K562 (cell line): ENCODE data around the gene PTGES3. TPM values are rescaled to one million over a fixed set of nuclear protein-coding genes. Genes with fewer than 3 reads are reported as not detected.

Source experiments
- CHD4 ChIP-seq: fragments of 200-600 bp; sonication (generic); IDR thresholded peaks from 3 replicates; pipeline ENCODE4 v1.6.1; 2012; ENCODE audit warnings: low read depth, mild to moderate bottlenecking, mixed read lengths, low read length, inconsistent platforms; ENCODE audit not compliant: insufficient read depth, insufficient replicate concordance, poor library complexity, severe bottlenecking
- RAD51 ChIP-seq: fragments of 450-650 bp; IDR thresholded peaks from 2 replicates; pipeline ENCODE4 v1.7.1; 2016; ENCODE audit warnings: low read depth, mild to moderate bottlenecking, borderline replicate concordance
- SOX6 ChIP-seq: fragments of 450-650 bp; IDR thresholded peaks from 2 replicates; pipeline ENCODE4 v1.6.1; 2014; ENCODE audit warnings: mild to moderate bottlenecking
- WHSC1 ChIP-seq: IDR thresholded peaks from one replicate; pipeline ENCODE4 v1.6.1; 2012; ENCODE audit warnings: low read length, control low read depth, inconsistent platforms
- ZNF407 ChIP-seq: fragments of 450-650 bp; IDR thresholded peaks from 2 replicates; pipeline ENCODE4 v1.6.1; 2016; ENCODE audit warnings: low read depth
- ZZZ3 ChIP-seq: fragments of 450-650 bp; IDR thresholded peaks from 2 replicates; pipeline ENCODE4 v1.6.1; 2016; ENCODE audit warnings: antibody characterized with exemption, mild to moderate bottlenecking, moderate library complexity
- polyA plus RNA-seq, 8 experiments: library from polyadenylated mRNA; depleted of rRNA in 4 of 8; stranded (reverse) in 5 of 8; unstranded in 3 of 8; fragments of >200 nt; fragmentation: Nextera tagmentation in 2 of 8; fragmentation: Illumina TruSeq in 1 of 8; extraction: Ambion mirVana in 2 of 8; extraction: Trizol in 1 of 8; gene quantifications; 2 replicates each; pipeline versions ENCODE4 v1.2.1 to v1.2.3, GENCODE V29; 2011 to 2014; ENCODE audit warnings: inconsistent platforms in 1 of 8, missing spikeins in 1 of 8
- total RNA-seq, 7 experiments: library from RNA; depleted of rRNA in 6 of 7; stranded (reverse); fragments of >200 nt in 6 of 7; fragmentation: Illumina TruSeq in 2 of 7; extraction: Trizol in 2 of 7; gene quantifications; 2 replicates each; pipeline versions ENCODE4 v1.2.1 to v1.2.3, GENCODE V29; 2011 to 2021; ENCODE audit warnings: low replicate concordance in 1 of 7
- TF ChIP-seq, protein P1 (sequence below), 2 experiments: fragments of 150-350 bp in 1 of 2; IDR thresholded peaks; 2 replicates each; pipeline ENCODE4 v1.6.1; 2012 to 2016; ENCODE audit warnings: low read depth in 2 of 2, low read length in 2 of 2, mild to moderate bottlenecking in 1 of 2, moderate library complexity in 1 of 2

PTGES3 gene
- total and polyA plus RNA-seq, 9 of the 15 experiments (the other 6 are each of a cell fraction or from before 2014, with no cell fraction given): 163 to 501 (median 213) TPM

GRCh38 chr12:56658921-56659320 is 29.2 kb downstream of the PTGES3 start (continued):
- TF ChIP-seq ZNF407 (no peak), ZZZ3 (no peak), CHD4 (no peak), SOX6 (peak; percentile 47; the same call in 1 of the 2 replicates), RAD51 (no peak), WHSC1 (no peak)
- TF ChIP-seq, protein P1, sequence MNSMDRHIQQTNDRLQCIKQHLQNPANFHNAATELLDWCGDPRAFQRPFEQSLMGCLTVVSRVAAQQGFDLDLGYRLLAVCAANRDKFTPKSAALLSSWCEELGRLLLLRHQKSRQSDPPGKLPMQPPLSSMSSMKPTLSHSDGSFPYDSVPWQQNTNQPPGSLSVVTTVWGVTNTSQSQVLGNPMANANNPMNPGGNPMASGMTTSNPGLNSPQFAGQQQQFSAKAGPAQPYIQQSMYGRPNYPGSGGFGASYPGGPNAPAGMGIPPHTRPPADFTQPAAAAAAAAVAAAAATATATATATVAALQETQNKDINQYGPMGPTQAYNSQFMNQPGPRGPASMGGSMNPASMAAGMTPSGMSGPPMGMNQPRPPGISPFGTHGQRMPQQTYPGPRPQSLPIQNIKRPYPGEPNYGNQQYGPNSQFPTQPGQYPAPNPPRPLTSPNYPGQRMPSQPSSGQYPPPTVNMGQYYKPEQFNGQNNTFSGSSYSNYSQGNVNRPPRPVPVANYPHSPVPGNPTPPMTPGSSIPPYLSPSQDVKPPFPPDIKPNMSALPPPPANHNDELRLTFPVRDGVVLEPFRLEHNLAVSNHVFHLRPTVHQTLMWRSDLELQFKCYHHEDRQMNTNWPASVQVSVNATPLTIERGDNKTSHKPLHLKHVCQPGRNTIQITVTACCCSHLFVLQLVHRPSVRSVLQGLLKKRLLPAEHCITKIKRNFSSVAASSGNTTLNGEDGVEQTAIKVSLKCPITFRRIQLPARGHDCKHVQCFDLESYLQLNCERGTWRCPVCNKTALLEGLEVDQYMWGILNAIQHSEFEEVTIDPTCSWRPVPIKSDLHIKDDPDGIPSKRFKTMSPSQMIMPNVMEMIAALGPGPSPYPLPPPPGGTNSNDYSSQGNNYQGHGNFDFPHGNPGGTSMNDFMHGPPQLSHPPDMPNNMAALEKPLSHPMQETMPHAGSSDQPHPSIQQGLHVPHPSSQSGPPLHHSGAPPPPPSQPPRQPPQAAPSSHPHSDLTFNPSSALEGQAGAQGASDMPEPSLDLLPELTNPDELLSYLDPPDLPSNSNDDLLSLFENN (IDR thresholded peaks at IDR 0.05; ENCODE audit: low read depth in 2 of 2, low read length in 2 of 2): no peak
